Measurements from ENCODE around the gene MED12L. TPM values are rescaled to one million over a fixed set of nuclear protein-coding genes. Genes with fewer than 3 reads are reported as not detected.

The MED12L gene
- total and polyA plus RNA-seq, 8 donors = 0.08 to 0.88 (median 0.45) TPM

GRCh38 chr3:151159806-151160205, 74.3 kb downstream of the MED12L start:
- 80 to 90% methylated on average over 10 of the region's 10 CpGs for WGBS, 2 donors
- no peak for TF ChIP-seq CTCF (IDR thresholded peaks at IDR 0.05)
- no peak for ATAC-seq
- Histone ChIP-seq H3K27ac (no peak overlapping the region), H3K4me3 (no peak overlapping the region), H3K9me3 (no peaks in the 10 kb centered on the region), H3K27me3 (no peaks in the 10 kb centered on the region), H3K4me1 (no peaks in the 10 kb centered on the region), H3K36me3 (no peaks in the 10 kb centered on the region)
- no peak for FAIRE-seq
- no peak for DNase-seq
- intact Hi-C loops (cut with DNase I) = loop anchor here in 1 of 3 donors (10.0 kb wide), 1 partner anchor 435 kb away; no protein-coding TSS in a partner anchor

- H3K4me3 ChIP-seq = no peak overlapping the region
- FAIRE-seq (no peak), DNase-seq (no peak), ATAC-seq (no peak)
- no peak overlapping the region for H3K27ac ChIP-seq
- 80 to 82% methylated on average over 7 of the region's 7 CpGs for WGBS, 2 donors
- no peak for TF ChIP-seq CTCF (IDR thresholded peaks at IDR 0.05)
- H3K4me1 ChIP-seq = no peaks in the 10 kb centered on the region
- H3K27me3 ChIP-seq = no peaks in the 10 kb centered on the region
- no peaks in the 10 kb centered on the region for H3K9me3 ChIP-seq
- no peaks in the 10 kb centered on the region for H3K36me3 ChIP-seq
- intact Hi-C loops (cut with DNase I) = loop anchor here in 1 of 3 donors (5.0 kb wide), 1 partner anchor 117 kb away; no protein-coding TSS in a partner anchor
Observed at GRCh38 chr3:151165226-151165625, 79.8 kb downstream of the MED12L start.

GRCh38 chr3:151166161-151166560, 80.7 kb downstream of the MED12L start:
- FAIRE-seq (no peak), ATAC-seq (no peak)
- WGBS, 2 donors = 64 to 72% methylated on average over 3 of the region's 3 CpGs

GRCh38 chr3:151168269-151169094, 83.0 kb downstream of the MED12L start:
- no peaks in the 10 kb centered on the region for H3K4me1 ChIP-seq
- no peak overlapping the region for H3K27ac ChIP-seq
- H3K9me3 ChIP-seq = no peaks in the 10 kb centered on the region
- H3K4me3 ChIP-seq = no peak overlapping the region
- peak; percentile 47 to 86 (median 72) for DNase-seq
- no peaks in the 10 kb centered on the region for H3K27me3 ChIP-seq
- peak in 3 of 4 donors; percentile 56 to 67 (median 64) for TF ChIP-seq CTCF (IDR thresholded peaks at IDR 0.05)
- intact Hi-C loops (cut with DNase I) = loop anchor here in 1 of 3 donors (5.0 kb wide), 1 partner anchor 114 kb away; no protein-coding TSS in a partner anchor
- ATAC-seq = peak; percentile 81 to 95 (median 89)
- FAIRE-seq = no peak
- H3K36me3 ChIP-seq = no peaks in the 10 kb centered on the region
- WGBS, 2 donors = 12 to 14% methylated on average over 7 of the region's 7 CpGs

More at GRCh38 chr3:151166161-151166560, 80.7 kb downstream of the MED12L start:
- Histone ChIP-seq H3K27me3 (no peaks in the 10 kb centered on the region), H3K9me3 (no peaks in the 10 kb centered on the region), H3K27ac (no peak overlapping the region), H3K4me3 (no peak overlapping the region), H3K36me3 (no peaks in the 10 kb centered on the region), H3K4me1 (no peaks in the 10 kb centered on the region)
- intact Hi-C loops (cut with DNase I) = loop anchor here in 1 of 3 donors (5.0 kb wide), 1 partner anchor 116 kb away; no protein-coding TSS in a partner anchor
- no peak for DNase-seq
- TF ChIP-seq CTCF (IDR thresholded peaks at IDR 0.05) = no peak
